SK-N-MC (cell line): Measurements from ENCODE around the gene ZBTB7C.

ENCODE experiments used
- DNase-seq: peaks from one replicate; pipeline ENCODE4 v3.0.0-alpha.2; 2011; ENCODE audit warnings: low read depth, low spot score
- H3K27ac ChIP-seq: fragments of 200-600 bp; sonication (generic); 2 replicates; pipeline ENCODE4 v1.5.1; 2016; ENCODE audit warnings: mixed run types
- H3K36me3 ChIP-seq: fragments of 200-600 bp; sonication (generic); 2 replicates; pipeline ENCODE4 v1.6.1; 2017; ENCODE audit warnings: antibody characterized with exemption, low read length, mixed read lengths; ENCODE audit not compliant: insufficient read depth
- H3K4me3 ChIP-seq: fragments of 200-600 bp; sonication (generic); 2 replicates; pipeline ENCODE4 v1.5.1; 2016
- H3K9ac ChIP-seq: fragments of 200-600 bp; sonication (generic); 2 replicates; pipeline ENCODE4 v1.8.0; 2017; ENCODE audit warnings: mixed run types, mixed read lengths; ENCODE audit not compliant: insufficient read length
- H3K9me3 ChIP-seq: fragments of 200-600 bp; sonication (generic); 2 replicates; pipeline ENCODE4 v1.6.1; 2017; ENCODE audit warnings: low read depth, mild to moderate bottlenecking, antibody characterized with exemption, low read length, moderate library complexity, mixed read lengths
- EZH2 ChIP-seq: fragments of 200-600 bp; sonication (generic); IDR thresholded peaks from one replicate; pipeline ENCODE4 v1.6.1; 2017; ENCODE audit warnings: antibody characterized with exemption
- FOXP2 ChIP-seq: optimal IDR thresholded peaks from 2 replicates; pipeline ENCODE3; 2011; ENCODE audit warnings: mild to moderate bottlenecking, moderate library complexity; ENCODE audit not compliant: insufficient read depth; ENCODE audit errors: extremely low read length, control extremely low read depth
- POLR2AphosphoS5 ChIP-seq: IDR thresholded peaks from 2 replicates; pipeline ENCODE4 v1.6.1; 2012; ENCODE audit warnings: mild to moderate bottlenecking, low read depth, low read length, borderline replicate concordance

Gene ZBTB7C

GRCh38 chr18:48019557-48020325 lies 389.4 kb downstream of the ZBTB7C start:
- no peaks in the 10 kb centered on the region; the same call in 1 of the 2 replicates for H3K9me3 ChIP-seq
- no peak overlapping the region for H3K4me3 ChIP-seq
- DNase-seq = no peak
- TF ChIP-seq EZH2 (no peak), POLR2AphosphoS5 (no peak), FOXP2 (no peak)
- no peak overlapping the region for H3K27ac ChIP-seq
- no peaks in the 10 kb centered on the region for H3K36me3 ChIP-seq
- H3K9ac ChIP-seq = no peak overlapping the region

- no peak overlapping the region for H3K9ac ChIP-seq
- no peak overlapping the region for H3K27ac ChIP-seq
- no peak overlapping the region for H3K4me3 ChIP-seq
- no peaks in the 10 kb centered on the region; the same call in 1 of the 2 replicates for H3K9me3 ChIP-seq
- no peaks in the 10 kb centered on the region for H3K36me3 ChIP-seq
- DNase-seq = no peak
- TF ChIP-seq EZH2 = no peak
- no peak for TF ChIP-seq POLR2AphosphoS5
- TF ChIP-seq FOXP2 = no peak
These were observed 390.3 kb downstream of the ZBTB7C start for GRCh38 chr18:48018851-48019250.

DNA sequence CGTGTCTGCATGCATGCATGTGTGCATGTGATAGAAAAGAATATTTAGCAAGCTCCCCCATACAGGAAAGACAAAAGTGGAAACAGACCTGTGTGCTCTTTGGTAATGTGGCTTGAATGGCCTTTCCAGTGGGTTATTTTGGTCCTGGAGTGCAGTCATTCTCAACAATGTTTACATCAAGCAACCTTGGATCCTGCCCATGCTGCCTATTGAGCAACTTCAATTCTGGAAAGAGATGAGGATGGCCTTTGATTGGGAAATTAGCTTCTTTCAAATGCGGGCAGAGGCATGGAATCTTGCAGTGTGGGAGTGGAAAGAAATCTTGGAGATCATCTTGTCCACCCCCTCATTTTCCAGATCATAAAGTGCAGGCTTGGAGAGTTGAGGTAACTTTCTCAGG lies 391.5 kb downstream of the ZBTB7C start:
- no peak overlapping the region for H3K9ac ChIP-seq
- DNase-seq = no peak
- no peak overlapping the region for H3K4me3 ChIP-seq
- no peaks in the 10 kb centered on the region; the same call in 1 of the 2 replicates for H3K9me3 ChIP-seq
- no peaks in the 10 kb centered on the region for H3K36me3 ChIP-seq
- no peak for TF ChIP-seq POLR2AphosphoS5
- no peak for TF ChIP-seq FOXP2
- no peak for TF ChIP-seq EZH2
- H3K27ac ChIP-seq = no peak overlapping the region

- DNase-seq = no peak
- H3K9me3 ChIP-seq = no peaks in the 10 kb centered on the region; the same call in 1 of the 2 replicates
- H3K4me3 ChIP-seq = no peak overlapping the region
- no peak for TF ChIP-seq EZH2
- TF ChIP-seq POLR2AphosphoS5 = no peak
- no peak for TF ChIP-seq FOXP2
- H3K36me3 ChIP-seq = no peaks in the 10 kb centered on the region
- no peak overlapping the region for H3K9ac ChIP-seq
- H3K27ac ChIP-seq = peak overlapping the region; percentile 19; the same call in 1 of the 2 replicates
These were observed 396.0 kb downstream of the ZBTB7C start for GRCh38 chr18:48013162-48013561.

- TF ChIP-seq POLR2AphosphoS5 = no peak
- TF ChIP-seq EZH2 = no peak
- no peak for TF ChIP-seq FOXP2
- DNase-seq = no peak
- H3K27ac ChIP-seq = no peak overlapping the region
- H3K4me3 ChIP-seq = no peak overlapping the region
- H3K9me3 ChIP-seq = no peaks in the 10 kb centered on the region; the same call in 1 of the 2 replicates
- H3K36me3 ChIP-seq = no peaks in the 10 kb centered on the region
- no peak overlapping the region for H3K9ac ChIP-seq
These were observed 397.2 kb downstream of the ZBTB7C start for GRCh38 chr18:48011926-48012465.

DNA sequence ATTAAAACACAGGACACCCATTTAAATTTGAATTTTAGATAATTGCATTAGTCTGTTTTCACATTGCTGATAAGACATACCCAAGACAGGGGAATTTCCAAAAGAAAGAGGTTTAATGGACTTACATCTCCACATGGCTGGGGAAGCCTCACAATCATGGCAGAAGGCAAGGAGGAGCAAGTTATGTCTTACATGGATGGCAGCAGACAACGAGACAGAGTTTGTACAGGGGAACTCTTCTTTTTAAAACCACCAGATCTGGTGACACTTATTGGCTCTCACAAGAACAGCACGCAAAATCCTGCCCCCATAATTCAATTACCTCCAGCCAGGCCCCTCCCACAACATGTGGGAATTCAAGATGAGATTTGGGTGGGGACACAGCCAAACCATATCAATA lies 398.9 kb downstream of the ZBTB7C start:
- no peak overlapping the region for H3K27ac ChIP-seq

GRCh38 chr18:48009116-48009745 lies 400.0 kb downstream of the ZBTB7C start:
- no peak overlapping the region for H3K9ac ChIP-seq
- no peak for DNase-seq
- TF ChIP-seq EZH2 (no peak), FOXP2 (no peak), POLR2AphosphoS5 (no peak)
- no peaks in the 10 kb centered on the region for H3K36me3 ChIP-seq
- H3K27ac ChIP-seq = no peak overlapping the region
- H3K4me3 ChIP-seq = no peak overlapping the region
- H3K9me3 ChIP-seq = no peaks in the 10 kb centered on the region

More for the DNA sequence above, 398.9 kb downstream of the ZBTB7C start:
- no peak for TF ChIP-seq EZH2
- TF ChIP-seq POLR2AphosphoS5 = no peak
- no peak for TF ChIP-seq FOXP2
- Histone ChIP-seq H3K4me3 (no peak overlapping the region), H3K9ac (no peak overlapping the region), H3K36me3 (no peaks in the 10 kb centered on the region), H3K9me3 (no peaks in the 10 kb centered on the region; the same call in 1 of the 2 replicates)
- DNase-seq = no peak

- TF ChIP-seq POLR2AphosphoS5 = peak; percentile 11; the same call in 1 of the 2 replicates
- TF ChIP-seq EZH2 = no peak
- TF ChIP-seq FOXP2 = no peak
- Histone ChIP-seq H3K9ac (no peak overlapping the region), H3K4me3 (no peak overlapping the region), H3K9me3 (no peaks in the 10 kb centered on the region), H3K27ac (no peak overlapping the region), H3K36me3 (no peaks in the 10 kb centered on the region)
- no peak for DNase-seq
These were observed 401.1 kb downstream of the ZBTB7C start for GRCh38 chr18:48007955-48008701.
